Measurements from ENCODE around the gene ABCC3.

DNA sequence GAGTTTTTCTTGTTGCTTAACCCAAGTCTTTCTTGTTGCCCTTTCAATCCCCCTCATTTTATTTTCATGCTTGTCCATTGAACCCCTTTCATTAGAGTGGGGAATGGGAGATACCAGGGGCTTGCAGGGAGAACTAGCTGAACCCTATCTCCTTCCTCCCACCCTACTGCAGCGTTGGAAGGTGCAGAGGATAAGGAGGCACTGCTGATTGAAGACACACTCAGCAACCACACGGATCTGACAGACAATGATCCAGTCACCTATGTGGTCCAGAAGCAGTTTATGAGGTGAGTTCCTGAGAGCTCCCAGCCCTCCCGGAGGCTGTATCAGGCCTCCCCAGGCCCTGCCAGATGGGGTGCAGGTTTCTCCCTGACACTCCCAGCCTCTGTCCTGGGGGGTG is 40.5 kb downstream of the ABCC3 start:
- TF ChIP-seq, protein P1, sequence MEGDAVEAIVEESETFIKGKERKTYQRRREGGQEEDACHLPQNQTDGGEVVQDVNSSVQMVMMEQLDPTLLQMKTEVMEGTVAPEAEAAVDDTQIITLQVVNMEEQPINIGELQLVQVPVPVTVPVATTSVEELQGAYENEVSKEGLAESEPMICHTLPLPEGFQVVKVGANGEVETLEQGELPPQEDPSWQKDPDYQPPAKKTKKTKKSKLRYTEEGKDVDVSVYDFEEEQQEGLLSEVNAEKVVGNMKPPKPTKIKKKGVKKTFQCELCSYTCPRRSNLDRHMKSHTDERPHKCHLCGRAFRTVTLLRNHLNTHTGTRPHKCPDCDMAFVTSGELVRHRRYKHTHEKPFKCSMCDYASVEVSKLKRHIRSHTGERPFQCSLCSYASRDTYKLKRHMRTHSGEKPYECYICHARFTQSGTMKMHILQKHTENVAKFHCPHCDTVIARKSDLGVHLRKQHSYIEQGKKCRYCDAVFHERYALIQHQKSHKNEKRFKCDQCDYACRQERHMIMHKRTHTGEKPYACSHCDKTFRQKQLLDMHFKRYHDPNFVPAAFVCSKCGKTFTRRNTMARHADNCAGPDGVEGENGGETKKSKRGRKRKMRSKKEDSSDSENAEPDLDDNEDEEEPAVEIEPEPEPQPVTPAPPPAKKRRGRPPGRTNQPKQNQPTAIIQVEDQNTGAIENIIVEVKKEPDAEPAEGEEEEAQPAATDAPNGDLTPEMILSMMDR (conservative IDR thresholded peaks at IDR 0.05 in 1 of 2, IDR thresholded peaks at IDR 0.05 in 1 of 2; ENCODE audit: low read depth in 1 of 2, low read length in 2 of 2) = no peak
- no peak for TF ChIP-seq EZH2 (IDR thresholded peaks at IDR 0.05; ENCODE audit: low read length, missing control alignments)
